DMS114 treated with DMSO at 0.1 percent for 48 hours (cell line): ENCODE measurements around the gene FGD4.

Experiments used
- DNase-seq: peaks from one replicate; lab custom pipeline; 2025; ENCODE audit not compliant: unreplicated experiment; lab: John Stamatoyannopoulos, UW

Gene FGD4

GRCh38 chr12:32666018-32666417 is 266.7 kb downstream of the FGD4 start:
- DNase-seq = no peak

GRCh38 chr12:32669584-32669983 is 270.2 kb downstream of the FGD4 start:
- DNase-seq = no peak

GRCh38 chr12:32671930-32672780 is 272.8 kb downstream of the FGD4 start:
- DNase-seq = peak; percentile 66

- peak; percentile 96 for DNase-seq
These were observed 279.9 kb downstream of the FGD4 start, which contains the start of gene DNM1L for GRCh38 chr12:32679091-32679919. Gene DNM1L (plus strand): TSS chr12:32679301. CDS start chr12:32679364, 63 bp downstream.

- DNase-seq = no peak
These were observed 280.5 kb downstream of the FGD4 start for GRCh38 chr12:32679920-32680237.

- DNase-seq = no peak
These were observed 281.4 kb downstream of the FGD4 start for GRCh38 chr12:32680787-32681186.

GRCh38 chr12:32681272-32681671 is 281.9 kb downstream of the FGD4 start:
- no peak for DNase-seq

GRCh38 chr12:32686340-32686739 is 287.0 kb downstream of the FGD4 start:
- no peak for DNase-seq

GRCh38 chr12:32688786-32689185 is 289.4 kb downstream of the FGD4 start:
- DNase-seq = no peak

GRCh38 chr12:32690927-32691326 is 291.6 kb downstream of the FGD4 start:
- DNase-seq = no peak

- no peak for DNase-seq
These were observed 293.0 kb downstream of the FGD4 start for GRCh38 chr12:32692358-32692757.

GRCh38 chr12:32693036-32693435 is 293.7 kb downstream of the FGD4 start:
- DNase-seq = no peak
